NOMO-1 treated with DMSO at 0.1 percent for 48 hours (cell line): Measurements from ENCODE around the gene LINC00305.

ENCODE experiments used
- DNase-seq: peaks from one replicate; lab custom pipeline; 2025; ENCODE audit not compliant: unreplicated experiment; lab: John Stamatoyannopoulos, UW

The LINC00305 gene

DNA sequence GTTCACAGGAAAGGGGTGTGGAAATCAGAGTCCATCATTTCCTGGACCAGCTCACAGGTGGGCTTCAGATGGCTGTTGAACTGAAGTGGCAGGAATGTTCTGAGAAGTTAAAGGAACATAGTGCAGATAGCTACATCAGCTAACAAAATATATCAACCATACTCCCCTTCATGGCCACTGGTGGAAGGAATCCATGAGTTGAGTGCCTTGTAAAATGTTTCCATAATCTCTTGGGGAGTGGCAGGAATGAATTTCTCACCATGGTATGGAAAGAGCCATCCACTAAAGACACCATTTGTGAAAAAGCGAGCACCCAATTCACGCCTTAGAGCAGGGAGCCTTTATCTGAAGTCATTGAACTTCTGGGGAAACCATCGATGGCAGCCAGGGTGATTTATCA, at the start of gene LINC00305:
LINC00305 (minus strand) TSS at position 101 of the 400 bp plus-strand sequence.
- DNase-seq = no peak

DNA sequence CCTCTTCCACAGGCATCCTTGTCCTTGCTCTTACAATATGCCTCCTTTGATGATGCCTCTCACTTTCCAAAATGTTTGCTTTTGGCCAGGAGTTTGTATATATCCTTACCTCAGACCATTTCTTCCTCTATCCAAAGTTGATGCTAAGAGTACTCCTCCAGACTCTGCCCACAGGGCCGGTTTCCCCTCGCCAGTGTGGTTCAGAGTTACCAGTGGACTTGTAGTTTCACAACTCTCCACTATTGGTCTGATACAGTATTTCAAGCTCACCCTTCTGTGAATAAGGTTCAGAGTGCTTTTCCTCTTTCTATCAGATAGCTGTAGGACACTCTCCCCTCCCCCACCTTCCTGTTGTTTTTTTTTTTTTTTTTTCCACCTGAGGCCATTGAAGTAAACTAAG, 42.2 kb upstream of the LINC00305 start:
- DNase-seq = no peak

DNA sequence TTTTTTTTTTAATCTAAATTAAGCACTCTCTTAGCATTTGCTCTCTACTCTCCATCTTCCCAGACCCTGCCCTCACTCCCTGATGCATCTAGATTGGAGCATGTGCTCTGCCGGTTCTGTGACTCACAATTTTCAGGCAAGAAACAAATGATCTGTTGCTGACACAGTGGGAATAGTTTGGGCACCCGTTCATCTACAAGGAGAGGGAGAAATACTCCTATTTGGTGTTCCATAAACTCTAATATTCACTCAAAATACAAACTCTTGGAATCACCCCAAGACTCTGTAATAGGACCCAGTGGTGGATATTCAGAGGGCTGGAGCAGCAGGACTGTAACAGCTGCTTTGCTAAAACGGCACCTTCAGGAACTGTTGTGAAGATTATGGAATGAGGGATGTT, 37.1 kb upstream of the LINC00305 start:
- DNase-seq = no peak

DNA sequence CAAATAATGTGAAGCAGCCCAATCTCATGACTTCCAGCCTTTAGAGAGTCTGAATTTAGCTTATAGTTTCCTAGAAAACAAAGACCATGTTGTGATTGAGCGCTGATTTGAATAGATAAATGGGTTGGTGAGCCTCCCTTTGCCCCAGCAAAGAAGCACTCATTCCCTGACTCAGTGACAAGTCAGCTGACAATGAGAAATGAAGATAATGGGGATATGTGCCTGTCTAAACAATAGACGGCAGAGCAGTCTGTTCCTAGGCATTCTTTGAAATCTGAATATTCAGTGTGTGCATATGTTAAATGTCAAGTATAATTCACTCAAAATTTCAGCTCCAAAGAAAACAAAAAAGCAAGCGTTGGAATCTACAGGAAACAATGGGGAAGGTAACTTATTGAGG, 34.8 kb upstream of the LINC00305 start:
- no peak for DNase-seq

DNA sequence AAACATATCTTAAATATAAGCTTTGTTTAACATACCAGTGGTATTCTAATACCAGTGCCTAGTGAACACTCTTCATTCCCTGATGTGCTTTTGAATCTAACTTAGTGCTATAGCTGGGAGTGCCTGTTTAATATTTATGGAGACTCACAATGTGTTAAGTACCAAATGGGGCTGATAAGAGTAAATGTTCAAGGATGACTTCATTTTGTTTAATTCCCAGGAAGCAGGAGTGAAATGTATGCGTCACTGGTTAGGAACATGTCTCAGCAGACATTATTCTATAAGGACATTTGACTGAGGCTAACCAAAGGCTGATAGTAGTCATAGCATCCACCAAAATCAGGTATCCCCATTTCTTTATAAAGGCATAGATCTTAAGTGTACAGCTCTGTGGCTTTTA, 31.7 kb upstream of the LINC00305 start:
- no peak for DNase-seq

DNA sequence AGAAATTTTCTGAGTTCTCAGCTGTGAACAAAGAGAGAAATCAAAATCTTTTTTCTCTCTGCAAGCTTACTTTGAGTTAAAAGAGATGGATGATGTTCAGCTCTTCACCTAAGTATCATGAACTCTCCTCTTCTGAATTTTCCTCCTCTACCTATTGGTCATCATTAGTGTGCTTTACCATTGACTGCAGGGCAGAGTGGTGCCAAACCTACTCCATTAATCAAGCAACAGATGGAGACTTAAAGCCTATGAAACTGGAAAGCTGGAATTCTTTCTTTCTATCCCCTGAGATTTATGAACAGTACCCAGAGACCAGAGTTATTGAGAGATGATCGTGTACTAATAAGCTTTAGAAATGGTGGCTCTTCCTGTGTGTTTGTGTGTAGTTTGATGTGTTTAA, 31.3 kb upstream of the LINC00305 start:
- DNase-seq = no peak

DNA sequence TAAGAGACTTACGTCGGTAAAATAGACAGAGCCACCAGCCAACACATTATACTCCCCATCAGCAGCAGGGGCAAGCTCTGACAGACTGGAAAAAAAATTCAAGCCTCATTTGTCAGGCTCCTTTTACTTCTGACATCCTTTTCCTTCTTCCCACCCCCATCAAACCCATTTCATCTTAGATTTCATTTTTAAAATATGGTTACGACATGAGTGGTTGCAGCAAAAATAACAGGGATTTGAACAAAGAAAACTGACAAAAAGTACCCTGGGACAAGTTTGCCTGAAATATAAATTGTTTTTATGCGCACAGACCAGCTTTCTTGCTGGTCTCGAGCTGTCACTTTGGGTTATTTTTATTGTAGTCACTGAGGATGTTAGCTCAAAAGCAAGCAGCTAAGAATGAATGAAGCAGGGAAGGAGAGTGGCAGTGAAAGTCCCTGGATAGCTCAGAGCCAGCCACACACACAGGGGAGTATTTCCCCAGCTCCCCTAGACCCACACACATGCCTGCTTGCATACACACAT, 30.7 kb upstream of the LINC00305 start:
- DNase-seq = no peak

DNA sequence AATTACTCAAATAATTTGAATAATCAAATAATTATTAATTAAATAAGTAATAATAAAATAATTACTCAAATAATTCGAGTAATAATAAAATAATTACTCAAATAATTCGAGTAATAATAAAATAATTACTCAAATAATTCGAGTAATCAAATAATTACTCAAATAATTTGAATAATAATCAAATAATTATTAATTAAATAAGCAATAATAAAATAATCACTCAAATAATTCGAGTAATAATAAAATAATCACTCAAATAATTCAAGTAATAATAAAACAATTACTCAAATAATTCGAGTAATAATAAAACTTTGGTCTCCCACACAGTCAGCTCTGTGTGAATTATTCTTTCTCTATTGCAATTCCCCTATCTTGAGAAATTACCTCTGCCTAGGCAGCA, 30.0 kb upstream of the LINC00305 start:
- no peak for DNase-seq

DNA sequence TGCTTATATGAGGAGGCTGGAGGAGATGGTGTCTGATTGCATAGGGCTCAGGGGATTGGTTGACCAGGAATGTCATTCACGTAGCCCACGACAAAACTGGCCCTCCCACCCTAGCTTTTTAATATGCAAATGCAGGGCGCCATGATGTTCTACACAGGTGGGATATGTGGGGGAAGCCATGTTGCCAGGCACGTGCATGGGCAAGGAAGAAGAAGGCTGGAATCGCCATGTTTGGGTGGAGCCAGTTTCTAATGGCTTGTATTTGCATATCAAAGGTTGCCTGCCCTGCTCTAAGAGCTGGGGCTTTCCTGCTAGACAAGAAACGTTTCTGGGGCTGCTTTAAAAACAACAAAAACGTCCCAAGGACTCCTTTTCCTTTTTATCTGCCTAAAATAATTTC, 26.5 kb upstream of the LINC00305 start:
- DNase-seq = no peak

DNA sequence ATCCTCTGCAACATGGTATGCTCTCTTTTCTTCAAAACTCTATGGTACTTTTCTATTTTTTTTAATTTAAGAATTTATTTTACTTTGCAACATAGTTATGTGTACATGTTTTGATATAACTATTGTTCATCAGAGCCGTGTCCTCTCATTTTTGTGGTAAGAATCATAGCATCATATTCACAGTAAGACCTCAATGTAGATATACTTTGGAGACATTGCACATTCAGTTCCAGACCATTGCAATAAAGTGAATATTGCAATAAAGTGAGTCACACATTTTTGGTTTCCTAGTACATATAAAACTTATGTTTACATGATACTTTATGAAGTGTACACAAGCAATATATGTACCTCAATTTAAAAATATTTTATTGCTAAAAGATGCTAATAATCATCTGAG, 22.7 kb upstream of the LINC00305 start:
- DNase-seq = no peak

DNA sequence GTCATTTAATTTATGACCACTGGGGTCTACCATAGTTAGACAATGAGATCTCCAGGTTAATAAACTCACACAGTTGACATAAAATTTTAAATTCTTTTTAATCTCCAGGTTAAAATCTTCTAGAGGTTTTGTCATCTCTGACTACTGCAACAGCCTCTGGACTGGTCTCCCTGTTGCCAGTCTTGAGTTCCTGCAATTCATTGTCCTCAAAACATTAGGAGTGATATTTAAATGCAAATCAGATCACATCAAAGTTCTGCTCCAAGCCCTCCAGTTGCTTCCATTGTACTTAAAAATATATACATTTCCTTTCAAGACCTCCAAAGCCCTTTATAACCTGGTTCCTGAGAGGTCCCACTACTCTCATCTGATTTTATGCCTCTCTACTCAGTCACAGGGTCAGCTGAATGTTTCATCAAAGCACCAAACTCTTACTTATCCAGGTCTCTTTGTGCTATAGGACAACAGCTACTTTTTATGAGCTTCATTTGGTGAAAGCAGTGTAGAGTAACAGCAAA, 18.6 kb upstream of the LINC00305 start:
- no peak for DNase-seq

DNA sequence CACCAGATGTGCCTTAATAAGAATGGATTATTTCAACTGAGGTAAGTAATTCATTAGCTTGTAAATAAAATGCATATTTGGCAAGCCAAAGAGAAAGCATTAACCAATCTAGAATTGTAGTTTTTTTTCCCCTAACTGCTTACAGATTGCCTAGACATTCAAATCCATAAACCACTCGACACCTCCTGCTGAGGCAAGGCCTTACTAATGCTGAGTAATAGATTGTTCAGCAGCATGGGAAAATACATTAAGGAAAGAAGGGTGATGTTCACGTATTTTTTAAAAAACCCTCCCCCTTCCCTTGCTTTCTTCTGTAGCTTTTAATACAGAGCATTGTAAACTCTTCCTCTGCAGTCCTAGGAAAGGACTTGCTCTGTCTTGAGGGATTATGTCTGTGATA, 17.0 kb upstream of the LINC00305 start:
- no peak for DNase-seq

DNA sequence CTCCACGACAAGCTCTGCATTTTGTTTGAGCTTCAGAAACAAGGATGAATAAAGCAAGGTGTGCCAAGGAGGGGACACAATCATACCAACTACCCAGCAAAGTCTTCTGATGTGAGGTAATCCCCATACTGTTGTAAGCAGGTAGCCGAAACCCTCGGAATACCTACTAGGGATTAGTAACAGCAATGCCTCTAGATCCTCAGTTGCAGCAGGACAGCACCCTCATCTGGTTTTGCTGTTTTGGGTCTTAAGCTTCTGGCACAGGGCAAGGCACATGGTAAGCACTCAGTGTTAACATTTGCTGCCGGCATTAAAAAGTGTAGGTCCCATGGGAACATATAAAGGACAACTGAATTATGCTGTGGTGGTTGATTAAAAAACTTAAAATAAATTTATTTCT, 16.0 kb upstream of the LINC00305 start:
- no peak for DNase-seq

DNA sequence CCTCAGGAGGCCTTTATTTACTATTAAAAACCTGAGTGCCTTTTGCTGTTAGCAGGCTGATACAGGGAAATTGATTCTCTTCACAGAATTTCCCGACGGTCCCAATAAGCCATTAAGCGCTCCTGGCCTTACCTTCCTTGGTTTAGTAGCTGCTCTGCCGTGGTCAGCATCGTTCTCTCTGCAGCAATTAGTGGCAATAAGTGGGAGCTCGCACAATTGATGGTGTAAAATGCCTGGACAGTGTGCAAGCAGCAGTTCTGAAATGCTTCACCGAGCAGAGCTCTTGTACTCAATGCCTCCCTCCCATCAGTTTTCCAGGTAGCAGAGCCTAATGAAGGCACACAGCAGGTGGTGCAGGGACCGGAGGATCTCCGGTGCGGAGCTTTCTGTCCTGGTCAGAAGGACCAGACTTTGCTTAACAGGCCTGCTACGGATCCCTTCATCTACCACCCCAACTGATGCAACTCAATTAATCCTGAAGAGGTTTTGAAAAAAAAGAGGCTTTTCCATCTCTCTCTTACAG, 1.1 kb upstream of the LINC00305 start:
- no peak for DNase-seq

DNA sequence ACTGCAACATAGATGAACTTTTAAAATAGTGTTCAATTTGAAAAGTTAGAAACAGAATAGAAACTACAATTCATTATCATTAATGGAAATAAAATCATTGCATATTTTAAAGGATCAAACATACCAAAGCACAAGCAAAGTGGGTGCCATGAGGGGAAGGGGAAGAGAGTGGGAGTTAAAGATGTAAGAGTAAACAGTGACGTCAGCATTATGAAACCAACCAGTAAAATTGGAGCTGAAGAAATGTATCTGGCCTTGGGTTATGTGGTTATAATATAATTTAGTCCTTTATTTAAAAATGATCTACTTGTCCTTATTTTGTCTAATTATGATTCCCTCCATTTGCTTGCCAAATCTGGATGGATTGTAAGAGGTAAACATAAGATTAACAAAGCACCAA, 6.0 kb downstream of the LINC00305 start:
- no peak for DNase-seq

DNA sequence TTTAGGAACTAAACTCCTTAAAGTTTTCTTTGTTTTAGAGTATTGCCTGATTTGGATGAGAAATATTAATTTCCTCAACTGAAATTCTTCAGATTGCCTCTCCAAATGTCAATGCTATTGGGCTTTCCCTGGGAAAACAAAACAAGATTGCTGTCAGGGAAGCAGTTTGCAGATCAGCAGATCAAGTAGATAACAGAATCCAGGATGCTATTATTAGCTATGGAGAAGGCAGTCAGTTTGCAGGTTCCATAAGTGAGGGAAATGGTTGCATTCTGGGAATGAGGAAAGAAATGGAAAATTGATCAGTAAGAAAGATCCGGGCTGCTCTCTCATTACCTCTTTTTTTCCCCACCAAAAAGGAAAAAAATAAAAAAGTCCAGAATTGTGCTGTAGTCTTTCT, 11.0 kb downstream of the LINC00305 start:
- DNase-seq = no peak

DNA sequence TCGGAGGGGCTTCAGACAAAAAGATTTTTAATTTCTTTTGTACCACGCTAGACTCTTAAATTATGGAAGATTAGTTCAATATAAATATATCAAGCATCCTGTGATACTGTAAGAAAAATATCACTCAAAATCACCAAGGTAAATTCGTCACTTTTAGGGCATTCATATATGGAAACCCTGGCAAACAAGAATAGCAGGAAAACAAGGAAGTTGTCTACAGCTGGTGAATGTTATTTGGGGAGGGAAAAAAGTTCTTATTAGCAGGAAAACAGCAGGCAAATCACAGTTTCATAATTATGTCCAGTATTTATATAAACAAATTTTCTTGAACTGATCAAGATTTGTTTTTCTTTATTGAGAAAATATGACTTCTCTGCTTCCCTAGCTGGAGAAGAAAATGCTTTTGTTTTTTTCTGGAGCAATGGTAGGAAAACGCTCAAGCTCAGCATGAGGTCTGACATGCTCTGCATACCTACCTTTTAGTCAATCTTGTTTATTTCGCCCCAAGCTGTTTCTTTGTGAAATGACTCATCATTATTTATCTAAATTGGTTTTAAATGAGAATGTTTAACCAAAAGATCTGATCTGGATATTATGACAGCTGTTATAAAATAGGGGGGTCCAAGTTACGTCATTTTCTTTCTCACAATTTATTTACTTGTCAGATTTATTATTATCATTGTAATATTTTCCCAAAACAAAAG, 14.7 kb downstream of the LINC00305 start:
- no peak for DNase-seq

DNA sequence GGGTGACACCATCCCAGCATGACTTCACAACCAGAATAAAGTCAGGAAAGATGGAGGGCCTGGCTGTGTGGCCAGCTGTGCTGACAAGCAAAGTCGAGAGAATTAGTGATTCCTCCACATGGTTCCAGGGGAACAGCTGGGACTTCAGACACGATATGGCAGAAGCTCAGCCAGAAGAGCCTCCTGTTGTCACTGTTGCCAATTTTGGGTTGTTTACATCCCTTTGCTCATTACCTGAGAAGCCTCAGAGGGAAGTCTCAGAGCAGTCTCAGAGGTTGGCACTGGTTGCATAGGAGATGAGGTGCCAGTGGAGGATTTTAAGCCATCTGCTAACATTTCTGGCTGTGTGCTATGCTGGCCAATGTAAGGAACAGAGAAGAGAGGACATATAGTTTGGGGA, 16.0 kb downstream of the LINC00305 start:
- DNase-seq = no peak

DNA sequence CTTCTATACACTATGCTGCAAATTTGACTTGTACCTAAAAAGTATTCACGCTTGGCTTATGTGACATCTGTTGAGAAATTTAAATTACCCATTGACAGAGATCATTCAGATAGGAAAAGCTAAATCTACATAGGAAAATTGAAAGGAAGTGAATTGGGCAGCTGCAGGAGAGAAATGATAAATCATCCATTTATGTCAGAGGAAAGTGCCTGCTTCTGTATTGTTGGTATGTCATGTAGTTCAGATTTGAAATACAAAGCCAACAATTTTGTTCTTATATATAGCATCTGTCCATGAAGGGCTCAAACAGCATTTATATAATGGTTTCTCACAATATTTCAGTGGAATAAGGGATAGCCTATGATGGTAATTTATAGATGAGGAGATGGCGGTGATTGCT, 17.6 kb downstream of the LINC00305 start:
- no peak for DNase-seq

DNA sequence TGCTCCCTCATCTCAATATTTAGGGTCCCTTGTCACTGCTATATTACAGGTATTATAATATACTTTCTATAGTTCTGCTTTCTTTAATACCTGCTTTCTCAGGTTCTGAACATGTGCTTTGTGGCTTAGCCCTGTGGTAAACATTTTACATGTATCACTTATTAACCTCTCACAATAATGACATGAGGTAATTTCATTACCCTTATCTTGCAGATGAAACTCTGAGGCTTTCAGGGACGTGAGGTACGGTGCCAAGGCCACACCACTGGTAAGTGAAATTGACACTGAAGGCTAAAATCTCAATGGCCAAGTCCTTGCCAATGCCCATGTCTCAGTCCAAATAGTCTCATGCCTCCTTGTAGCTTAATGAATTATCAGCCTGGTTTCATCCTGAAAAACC, 21.7 kb downstream of the LINC00305 start:
- DNase-seq = no peak

DNA sequence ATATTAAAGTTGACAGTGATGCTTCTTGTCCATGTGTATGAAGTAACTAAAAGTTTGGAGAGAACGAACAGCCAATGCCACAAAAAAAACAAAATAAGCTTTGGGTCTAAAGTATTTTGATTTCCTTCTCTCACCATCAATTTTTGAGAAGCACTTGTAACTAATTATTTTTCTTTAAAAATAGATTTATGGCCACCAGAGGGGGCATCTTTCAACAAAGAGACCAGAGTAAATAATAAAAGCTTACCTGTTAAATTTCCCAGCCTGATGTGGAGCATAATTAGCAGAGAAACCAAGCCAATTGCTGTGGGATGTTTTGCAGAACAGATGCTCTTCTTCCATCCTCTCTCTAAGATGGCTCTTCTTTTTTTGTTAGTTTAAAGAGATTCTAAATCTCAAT, 29.0 kb downstream of the LINC00305 start:
- no peak for DNase-seq

DNA sequence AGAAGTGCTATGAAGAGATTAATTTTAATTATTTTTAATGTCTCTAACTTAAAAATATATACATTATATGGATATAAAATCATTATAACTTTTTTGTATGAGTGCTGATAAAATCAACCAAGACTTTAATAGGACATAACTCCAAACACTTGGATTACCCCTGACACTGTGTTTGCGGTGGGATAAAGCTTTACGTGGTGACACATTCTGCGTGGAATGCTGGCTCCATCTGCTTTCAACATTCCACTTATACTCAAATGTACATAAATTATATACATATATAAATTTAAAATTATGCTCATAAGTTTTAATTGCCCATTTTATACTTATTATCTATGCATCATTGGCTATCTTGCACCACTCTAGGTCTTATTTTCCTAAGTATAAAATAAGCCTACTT, 30.5 kb downstream of the LINC00305 start:
- DNase-seq = no peak
